ENCODE measurements around the gene ADARB1.

Gene ADARB1

GRCh38 chr21:45040157-45040711 is 34.1 kb upstream of the ADARB1 start:
- no peak for DNase-seq

GRCh38 chr21:45040739-45041138 is 33.6 kb upstream of the ADARB1 start:
- no peak for DNase-seq

DNA sequence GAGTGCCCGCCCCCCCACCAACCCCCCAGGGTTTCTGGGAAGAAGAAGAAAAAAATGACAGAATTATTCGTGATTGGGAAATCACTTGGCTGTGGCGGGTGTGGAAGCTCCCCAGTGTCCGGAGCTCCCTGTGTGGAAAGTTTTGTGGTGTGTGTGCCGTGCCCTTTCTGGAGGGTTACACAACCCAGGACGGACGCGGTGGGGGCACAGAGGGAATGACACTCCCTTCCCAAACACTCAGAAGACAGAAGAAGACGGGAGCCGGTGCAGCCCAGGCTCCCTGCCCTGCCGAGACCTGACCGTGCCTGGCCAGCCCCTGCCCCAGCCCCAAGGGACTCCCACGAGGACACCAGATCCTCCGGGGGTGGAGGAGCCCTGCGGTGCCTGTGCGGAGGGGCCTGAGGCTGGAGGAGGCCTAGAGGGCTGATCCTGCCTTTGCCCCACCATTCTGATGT is 33.0 kb upstream of the ADARB1 start:
- no peak for DNase-seq

DNA sequence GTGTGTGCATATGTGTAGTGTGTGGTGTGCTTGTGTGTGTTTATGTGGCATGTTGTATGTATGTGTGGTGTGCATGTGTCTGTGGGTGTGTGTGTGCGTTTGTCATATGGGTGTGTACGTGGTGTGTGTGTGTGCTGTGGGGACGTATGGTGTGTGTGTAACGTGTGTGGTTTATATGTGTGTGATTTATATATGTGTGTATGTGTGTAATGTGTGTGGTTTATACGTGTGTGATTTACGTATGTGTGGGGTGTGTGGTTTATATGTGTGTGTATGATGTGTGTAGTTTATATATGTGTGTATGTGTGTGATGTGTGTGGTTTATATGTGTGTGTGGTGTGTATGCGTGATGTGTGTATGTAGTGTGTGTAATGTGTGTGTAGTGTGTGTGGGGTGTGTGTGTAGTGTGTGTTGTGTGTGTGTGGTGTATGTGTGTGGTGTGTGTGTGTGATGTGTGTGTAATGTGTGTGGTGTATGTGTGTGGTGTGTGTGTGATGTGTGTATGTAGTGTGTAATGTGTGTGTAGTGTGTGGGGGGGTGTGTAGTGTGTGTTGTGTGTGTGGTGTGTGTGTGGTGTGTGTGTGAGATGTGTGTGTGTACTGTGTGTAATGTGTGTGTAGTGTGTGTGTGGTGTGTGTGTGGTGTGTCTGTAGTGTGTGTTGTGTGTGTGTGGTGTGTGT is 32.3 kb upstream of the ADARB1 start:
- no peak for DNase-seq

GRCh38 chr21:45042664-45043161 is 31.7 kb upstream of the ADARB1 start:
- DNase-seq = no peak

DNA sequence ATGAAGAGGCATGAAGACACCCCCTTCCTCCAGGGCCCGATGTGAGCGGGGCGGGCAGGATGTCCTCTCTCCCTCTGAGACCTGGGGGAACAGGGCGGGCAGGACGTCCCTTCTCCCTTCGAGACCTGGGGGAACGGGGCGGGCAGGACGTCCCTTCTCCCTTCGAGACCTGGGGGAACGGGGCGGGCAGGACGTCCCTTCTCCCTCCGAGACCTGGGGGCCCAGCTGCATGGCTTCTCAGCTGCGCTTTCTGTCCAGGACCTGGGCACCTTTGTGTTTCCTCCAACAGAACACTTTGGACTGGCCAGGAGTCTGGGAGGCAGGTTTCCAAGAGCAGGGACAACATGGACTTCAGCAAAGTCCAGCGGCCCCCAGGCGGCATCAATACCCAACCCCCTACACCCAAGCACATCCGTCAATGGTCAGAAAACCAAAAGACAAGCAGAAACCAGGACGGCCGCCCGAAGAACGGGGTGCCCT is 30.8 kb upstream of the ADARB1 start:
- no peak for DNase-seq

DNA sequence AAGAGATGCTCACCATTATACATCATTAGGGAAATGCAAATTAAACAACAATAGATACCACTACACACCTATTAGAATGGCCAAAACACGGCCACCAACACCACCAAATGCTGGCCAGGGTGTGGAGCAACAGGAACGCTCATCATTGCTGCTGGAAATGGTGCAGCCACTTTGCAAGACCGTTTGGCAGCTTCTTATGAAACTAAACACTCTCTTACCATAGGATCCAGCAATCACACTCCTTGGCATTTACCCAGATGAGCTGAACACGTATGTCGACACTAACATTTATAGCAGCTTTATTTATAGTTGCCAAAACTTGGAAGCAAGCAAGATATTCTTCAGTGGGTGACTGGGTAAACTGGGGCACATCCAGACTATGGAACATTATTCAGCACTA is 28.9 kb upstream of the ADARB1 start:
- DNase-seq = no peak

DNA sequence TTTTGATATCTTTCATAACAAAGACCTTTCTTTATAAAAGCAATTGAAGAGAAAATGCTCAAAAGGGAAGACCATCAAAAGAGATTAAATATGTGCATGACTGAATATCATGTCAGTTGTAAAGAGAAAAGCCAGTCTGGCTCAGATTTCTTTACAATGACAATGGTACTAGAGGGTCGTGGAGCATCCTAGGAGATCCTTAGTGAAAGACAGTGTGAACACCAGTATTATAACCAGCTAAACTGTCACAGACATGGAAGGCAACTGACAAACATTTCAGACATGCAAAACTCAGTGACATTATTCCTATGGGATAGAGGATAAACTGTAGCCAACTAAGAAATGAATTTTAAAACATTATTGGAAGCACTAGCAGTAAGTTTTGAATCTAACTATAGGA is 27.1 kb upstream of the ADARB1 start:
- DNase-seq = no peak

- no peak for DNase-seq
Observed at GRCh38 chr21:45048026-45048698, 26.2 kb upstream of the ADARB1 start.

GRCh38 chr21:45048968-45049367 is 25.4 kb upstream of the ADARB1 start:
- no peak for DNase-seq

- DNase-seq = no peak
Observed at GRCh38 chr21:45049714-45050344, 24.6 kb upstream of the ADARB1 start.

DNA sequence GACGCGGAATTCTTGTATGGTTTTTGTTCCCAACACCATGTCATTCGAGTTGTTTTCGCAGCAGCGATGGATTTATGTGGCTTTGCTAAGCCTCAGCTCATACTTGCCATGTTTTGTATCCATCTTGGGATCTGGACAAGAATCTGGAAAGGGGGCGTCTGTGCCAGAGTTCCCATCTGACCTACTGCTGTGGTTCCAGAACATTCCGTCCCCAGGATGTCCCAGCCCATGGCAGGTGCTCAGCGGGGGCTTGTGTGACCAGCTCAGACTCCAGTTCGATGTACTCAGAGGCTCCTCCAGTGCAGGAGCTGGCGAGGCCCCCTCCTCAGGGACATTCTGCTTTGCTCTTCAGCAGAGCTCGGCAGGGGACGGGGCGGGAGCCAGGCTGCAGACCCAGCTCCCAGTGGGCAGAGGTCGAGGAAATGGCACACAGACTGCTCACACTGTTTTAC is 24.0 kb upstream of the ADARB1 start:
- no peak for DNase-seq

DNA sequence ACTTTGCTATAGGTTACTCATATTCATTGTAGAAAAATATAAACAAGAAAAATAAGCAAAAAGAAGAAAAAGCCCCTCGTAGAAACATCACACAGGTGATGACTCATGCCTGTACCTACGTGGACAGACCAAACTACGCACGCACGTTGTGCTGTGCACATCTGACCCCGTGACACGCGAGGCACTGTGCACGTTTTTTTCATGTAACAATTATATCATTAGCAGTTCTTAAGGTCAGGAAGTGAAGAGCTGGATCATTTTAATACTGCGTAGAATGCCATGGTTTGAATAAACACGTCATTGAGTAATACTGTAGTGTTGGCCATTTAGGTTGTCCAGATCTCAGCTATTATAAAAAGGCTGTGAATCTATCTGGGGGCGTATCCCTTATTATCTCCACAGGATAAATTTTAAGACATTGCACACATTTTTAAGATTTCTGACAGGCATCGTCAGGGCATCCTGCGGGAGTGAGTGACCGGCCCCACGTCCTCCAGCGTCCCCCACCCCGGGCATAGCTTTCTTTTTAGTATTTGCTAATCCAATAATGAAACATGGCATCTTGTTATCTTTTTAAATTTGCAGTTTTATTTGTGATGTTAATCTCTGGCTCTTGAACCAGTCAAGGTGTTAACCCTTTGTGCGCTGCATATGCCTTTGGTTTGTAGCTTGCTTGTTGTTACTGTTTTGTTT is 23.4 kb upstream of the ADARB1 start:
- no peak for DNase-seq

DNA sequence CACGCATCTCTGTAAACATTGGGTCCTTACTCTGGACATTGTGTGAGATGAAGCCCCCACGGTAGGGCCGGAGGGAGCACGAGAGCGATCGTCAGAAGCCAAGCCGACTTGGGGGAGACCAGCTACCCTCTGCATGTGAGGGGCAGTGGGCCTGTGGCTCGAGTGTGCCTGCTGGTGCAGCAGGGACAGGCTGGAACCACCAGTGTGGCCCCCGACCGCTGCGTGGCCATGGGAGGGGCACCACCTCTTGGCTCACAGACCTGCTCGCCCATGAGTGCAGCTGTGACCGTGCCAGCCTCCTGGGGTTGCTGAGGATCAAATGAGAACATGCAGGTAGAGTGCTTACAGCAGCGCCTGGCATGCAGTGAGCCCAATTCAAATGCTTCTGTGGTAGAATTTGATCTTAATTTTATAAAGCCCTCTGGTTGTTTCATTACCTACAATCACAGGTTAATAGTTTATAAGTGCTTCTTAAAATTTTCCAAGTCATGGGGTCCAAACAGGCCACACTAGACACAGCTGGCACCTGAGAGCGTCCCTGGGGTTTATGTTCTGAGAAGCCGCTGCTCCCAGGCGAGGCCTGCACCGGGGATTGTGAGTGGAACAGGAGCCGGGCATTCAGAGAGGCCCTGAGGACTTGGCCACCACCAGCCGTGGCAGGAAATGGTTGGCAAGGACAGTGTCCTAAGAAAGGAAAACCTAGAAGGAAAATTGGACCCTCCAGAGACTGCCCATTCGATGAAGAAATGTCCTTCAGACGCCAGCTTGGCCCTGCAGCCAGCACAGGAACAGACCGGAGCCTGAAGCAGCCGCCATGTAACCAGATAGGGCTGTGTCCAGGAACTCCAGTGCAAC is 22.6 kb upstream of the ADARB1 start:
- no peak for DNase-seq

GRCh38 chr21:45052960-45053359 is 21.4 kb upstream of the ADARB1 start:
- DNase-seq = no peak

GRCh38 chr21:45053561-45054226 is 20.7 kb upstream of the ADARB1 start:
- DNase-seq = no peak

DNA sequence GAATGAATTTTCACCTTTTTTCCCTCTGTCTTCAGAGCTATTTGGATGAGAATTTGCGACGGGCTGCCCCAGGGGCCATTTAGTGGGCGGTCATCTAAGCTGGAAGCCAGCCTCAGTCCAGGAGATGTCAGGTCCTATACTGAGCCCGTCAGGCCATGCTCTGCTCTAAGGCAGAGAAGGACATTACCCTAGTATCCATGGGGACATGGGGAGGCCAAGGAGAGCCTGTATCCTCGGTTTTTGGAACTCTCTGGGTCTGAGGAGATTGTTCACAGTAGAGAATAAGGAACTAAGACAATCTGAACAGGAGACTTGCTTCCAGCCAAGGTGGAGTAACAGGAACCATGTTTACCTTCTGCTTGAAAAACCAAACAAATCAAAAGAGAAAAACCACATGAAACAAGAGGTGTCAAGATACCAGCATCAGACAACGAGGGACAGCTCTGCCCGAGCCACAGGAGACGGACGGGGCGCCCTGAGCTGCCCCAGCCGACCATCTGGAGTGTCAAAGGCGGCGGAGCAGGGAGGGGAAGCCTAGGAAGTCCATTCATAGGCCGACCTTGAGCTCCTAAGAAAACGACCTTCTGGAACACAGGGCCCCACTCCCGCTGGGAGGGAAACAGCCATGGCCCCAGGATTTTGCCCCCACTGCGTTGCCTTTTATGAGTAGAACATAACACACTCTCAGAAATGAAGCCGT is 20.0 kb upstream of the ADARB1 start:
- no peak for DNase-seq

GRCh38 chr21:45054927-45055612 is 19.3 kb upstream of the ADARB1 start:
- DNase-seq = no peak

DNA sequence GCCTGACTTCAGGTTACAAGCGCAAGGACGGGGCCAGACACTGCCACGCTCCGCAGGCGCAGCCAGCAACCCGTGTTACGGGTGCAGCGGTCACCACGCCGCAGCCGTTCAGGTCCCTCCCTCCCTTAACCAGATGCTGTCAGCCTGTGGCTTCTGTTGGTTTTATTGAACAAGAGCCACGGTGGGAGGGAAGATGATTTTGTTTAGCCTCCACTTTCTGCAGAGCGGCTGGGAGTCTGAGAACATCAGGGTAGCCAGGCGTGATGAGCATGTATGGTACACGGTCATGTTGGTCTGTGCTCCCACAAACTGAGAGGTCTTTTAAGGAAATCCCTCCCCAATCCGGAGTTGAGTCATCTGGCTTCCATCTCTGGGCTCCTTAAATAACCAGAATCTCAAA is 18.5 kb upstream of the ADARB1 start:
- no peak for DNase-seq
